ENCODE data around the gene CCDC175. TPM values are rescaled to one million over a fixed set of nuclear protein-coding genes. Genes with fewer than 3 reads are reported as not detected.

The CCDC175 gene
- total RNA-seq = not detected

DNA sequence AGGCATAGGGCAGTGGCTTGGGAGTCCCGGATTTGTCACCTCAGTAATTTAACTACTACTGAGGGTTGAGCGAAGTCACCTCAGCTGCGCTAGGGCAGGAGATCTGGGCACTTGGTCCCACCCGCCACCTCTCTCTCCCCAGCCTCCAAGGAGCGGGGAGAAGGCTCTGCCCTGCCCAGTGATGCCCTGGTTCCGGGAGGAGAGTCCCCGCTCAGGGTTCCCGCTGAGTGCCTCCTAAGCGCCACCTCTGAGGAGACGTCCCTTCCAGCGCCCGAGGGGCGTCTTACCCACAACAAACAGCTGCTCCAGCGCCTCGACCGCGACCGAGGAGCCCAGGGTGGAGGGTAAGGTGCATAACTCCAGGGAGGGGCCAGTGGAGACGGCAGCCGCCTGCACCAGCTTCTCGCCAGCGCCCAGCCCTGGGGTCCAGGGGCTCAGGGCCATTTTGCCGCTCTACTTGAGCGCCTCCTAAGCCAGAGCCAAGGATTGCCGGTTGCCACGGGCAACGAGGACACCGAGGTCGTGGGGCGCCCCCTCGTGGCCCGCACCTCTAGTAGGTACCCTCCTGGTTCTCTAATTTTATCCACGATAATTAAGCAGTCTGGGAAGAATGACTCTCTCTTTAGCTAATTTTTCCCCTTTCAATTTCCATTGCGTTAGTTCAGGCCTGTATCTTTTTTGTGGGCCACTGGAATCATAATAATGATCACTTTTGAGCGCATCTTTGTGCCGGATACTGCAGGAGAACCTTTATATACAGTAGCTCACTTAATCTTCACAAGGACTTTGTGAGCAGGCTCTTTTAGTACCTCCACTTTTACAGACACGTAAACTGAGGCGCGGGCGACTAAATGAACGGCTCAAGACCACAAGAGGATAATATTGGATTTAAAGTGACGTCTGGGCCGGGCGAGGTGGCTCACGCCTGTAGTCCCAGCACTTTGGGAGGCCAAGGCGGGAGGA lies at the start of gene CCDC175:
Gene CCDC175 (minus strand): TSS at position 481 of the 963 bp plus-strand sequence. CDS start 37 bp downstream, at position 444.
- DNase-seq (ENCODE audit: low spot score) (peak; percentile 79), ATAC-seq (peak; percentile 94 to 96)
- H3K27me3 Mint-ChIP-seq = peaks cover 3 to 20% of the 10 kb centered on the region in 2 donors
- no peak within 1 kb of the TSS for H3K27ac Mint-ChIP-seq
- no peaks in the 10 kb centered on the region for H3K36me3 Mint-ChIP-seq
- peak within 1 kb of the TSS; percentile 50 for H3K4me3 Mint-ChIP-seq
- H3K4me1 Mint-ChIP-seq (ENCODE audit: low read depth in 2 of 2) = peaks cover 6% of the 10 kb centered on the region in 2 donors
- no peaks in the 10 kb centered on the region for H3K9me3 Mint-ChIP-seq

DNA sequence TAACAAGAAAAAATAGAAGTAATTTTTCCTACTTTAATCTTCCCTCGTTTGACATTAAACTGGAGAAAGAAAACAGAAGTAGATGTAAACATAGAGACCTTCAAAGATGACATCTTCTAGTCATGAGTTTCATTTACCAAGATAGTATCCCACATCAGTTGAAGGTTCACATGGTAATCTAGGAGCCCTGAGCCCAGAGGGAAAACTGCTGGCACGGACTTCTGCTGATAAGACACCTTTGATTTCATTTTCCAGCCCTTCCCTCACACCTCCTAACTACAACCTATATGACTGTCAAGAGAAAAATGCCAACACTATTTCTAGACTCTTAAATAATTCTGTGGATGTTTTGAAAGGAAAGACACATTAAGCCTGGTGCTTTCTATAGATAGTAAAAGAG lies 46.0 kb upstream of the CCDC175 start:
- Mint-ChIP-seq H3K27ac (no peak overlapping the region), H3K36me3 (no peaks in the 10 kb centered on the region), H3K4me1 (ENCODE audit: low read depth in 2 of 2) (no peaks in the 10 kb centered on the region), H3K4me3 (no peak overlapping the region), H3K9me3 (no peaks in the 10 kb centered on the region), H3K27me3 (peaks cover 10 to 32% of the 10 kb centered on the region in 2 donors)
- DNase-seq (ENCODE audit: low spot score) (no peak), ATAC-seq (no peak)

DNA sequence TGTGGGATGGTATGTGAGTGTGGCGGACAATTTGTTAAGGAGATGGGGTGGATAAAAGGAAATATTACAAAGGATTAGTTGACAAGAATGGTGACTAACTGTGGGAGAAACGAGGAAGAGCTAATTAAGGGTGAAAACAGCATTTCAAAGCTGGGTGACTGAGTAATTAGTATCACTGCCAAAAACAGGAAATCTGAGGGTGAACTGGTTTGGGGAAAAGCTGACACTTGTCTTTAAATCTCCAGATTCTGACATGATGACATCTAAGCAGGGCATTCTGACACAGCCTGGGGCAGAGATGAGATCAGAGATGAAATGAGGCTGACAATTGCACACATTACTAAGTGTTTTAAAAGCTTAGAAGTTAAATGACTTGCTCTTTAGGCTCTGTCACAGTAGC lies 42.4 kb upstream of the CCDC175 start:
- Mint-ChIP-seq H3K36me3 (no peaks in the 10 kb centered on the region), H3K9me3 (no peaks in the 10 kb centered on the region), H3K27ac (no peak overlapping the region), H3K27me3 (peaks cover 7 to 25% of the 10 kb centered on the region in 2 donors), H3K4me3 (no peak overlapping the region), H3K4me1 (ENCODE audit: low read depth in 2 of 2) (no peaks in the 10 kb centered on the region)
- ATAC-seq (no peak), DNase-seq (ENCODE audit: low spot score) (no peak)

DNA sequence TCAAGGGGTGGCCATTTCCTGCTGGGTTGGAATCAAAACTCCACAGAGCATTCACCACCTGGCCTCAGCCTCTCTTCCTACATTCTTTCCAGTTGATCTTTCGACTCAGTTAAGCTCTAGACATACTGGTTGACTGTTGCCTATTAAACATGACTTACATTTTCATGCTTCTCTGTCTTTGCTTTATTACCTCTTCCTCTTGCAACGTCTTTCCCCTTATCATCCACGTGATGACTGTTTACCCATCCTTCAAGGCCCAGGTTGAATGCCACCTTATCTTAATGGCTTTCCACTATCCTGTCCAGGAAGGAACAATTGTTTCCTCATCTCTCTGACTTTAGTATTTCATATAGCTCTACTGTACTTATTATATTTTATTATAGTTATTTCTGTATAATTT lies 24.4 kb upstream of the CCDC175 start:
- H3K4me3 Mint-ChIP-seq = no peak overlapping the region
- H3K36me3 Mint-ChIP-seq = no peaks in the 10 kb centered on the region
- DNase-seq (ENCODE audit: low spot score) (no peak), ATAC-seq (no peak)
- no peaks in the 10 kb centered on the region for H3K9me3 Mint-ChIP-seq
- no peak overlapping the region for H3K27ac Mint-ChIP-seq
- H3K27me3 Mint-ChIP-seq = peaks cover 23 to 37% of the 10 kb centered on the region in 2 donors
- H3K4me1 Mint-ChIP-seq (ENCODE audit: low read depth in 2 of 2) = peaks cover 0 to 5% of the 10 kb centered on the region in 2 donors

DNA sequence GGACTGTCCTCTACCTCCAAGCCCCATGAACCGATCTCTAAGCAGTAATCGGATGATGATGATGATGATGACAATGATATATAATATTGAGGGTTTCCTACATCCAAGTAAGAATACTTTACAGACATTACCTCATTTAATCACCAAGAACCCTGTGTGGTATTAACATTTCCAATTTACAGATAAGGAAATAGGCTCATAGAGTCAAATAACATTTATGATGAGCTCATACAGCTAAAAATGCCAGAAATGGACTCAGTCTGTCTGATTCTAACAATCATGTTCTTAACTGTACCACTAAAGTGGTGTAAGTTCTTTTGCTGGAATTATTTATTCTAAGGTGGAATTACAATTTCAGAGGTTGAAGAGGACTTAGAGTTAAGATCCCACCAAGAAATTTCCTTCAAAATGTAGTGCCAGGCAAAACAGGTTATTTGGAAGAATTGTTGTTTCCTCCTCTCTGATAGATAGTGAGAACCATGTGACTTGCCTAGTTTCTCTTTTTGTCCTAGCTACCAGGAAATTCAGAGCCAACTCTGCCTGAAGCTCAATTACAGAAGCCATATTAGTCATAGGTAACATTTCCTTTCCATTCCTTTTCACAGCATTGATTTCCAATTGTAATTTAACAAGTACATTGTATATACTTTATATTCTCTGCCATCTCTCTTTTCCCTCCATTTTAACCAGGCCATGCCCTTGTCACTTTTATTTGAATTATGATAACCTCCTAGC lies 23.8 kb upstream of the CCDC175 start:
- Mint-ChIP-seq H3K36me3 (no peaks in the 10 kb centered on the region), H3K4me1 (ENCODE audit: low read depth in 2 of 2) (peaks cover 0 to 5% of the 10 kb centered on the region in 2 donors), H3K4me3 (no peak overlapping the region), H3K9me3 (no peaks in the 10 kb centered on the region), H3K27ac (no peak overlapping the region), H3K27me3 (peaks cover 23 to 42% of the 10 kb centered on the region in 2 donors)
- ATAC-seq (no peak), DNase-seq (ENCODE audit: low spot score) (no peak)

DNA sequence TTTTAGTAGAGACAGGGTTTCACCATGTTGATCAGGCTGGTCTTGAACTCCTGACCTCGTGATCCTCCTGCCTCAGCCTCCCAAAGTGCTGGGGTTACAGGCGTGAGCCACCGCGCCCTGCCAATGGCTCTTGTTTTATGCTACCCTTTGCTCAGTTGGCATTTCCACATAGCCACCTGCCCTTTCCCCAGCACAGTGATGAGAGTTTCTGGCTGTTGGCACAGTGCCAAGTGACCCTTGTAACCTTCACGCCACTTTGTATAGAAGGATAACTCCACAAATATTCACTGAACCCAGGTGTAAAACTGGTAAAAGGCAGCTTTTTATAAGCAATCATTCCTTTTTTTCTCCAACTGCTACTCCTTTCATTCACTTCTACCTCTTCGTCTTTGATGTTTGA lies 18.5 kb upstream of the CCDC175 start:
- Mint-ChIP-seq H3K36me3 (no peaks in the 10 kb centered on the region), H3K27ac (no peak overlapping the region), H3K27me3 (peaks cover 15 to 41% of the 10 kb centered on the region in 2 donors), H3K4me1 (ENCODE audit: low read depth in 2 of 2) (no peaks in the 10 kb centered on the region), H3K9me3 (peaks cover 2% of the 10 kb centered on the region), H3K4me3 (no peak overlapping the region)
- DNase-seq (ENCODE audit: low spot score) = no peak
- no peak for ATAC-seq

DNA sequence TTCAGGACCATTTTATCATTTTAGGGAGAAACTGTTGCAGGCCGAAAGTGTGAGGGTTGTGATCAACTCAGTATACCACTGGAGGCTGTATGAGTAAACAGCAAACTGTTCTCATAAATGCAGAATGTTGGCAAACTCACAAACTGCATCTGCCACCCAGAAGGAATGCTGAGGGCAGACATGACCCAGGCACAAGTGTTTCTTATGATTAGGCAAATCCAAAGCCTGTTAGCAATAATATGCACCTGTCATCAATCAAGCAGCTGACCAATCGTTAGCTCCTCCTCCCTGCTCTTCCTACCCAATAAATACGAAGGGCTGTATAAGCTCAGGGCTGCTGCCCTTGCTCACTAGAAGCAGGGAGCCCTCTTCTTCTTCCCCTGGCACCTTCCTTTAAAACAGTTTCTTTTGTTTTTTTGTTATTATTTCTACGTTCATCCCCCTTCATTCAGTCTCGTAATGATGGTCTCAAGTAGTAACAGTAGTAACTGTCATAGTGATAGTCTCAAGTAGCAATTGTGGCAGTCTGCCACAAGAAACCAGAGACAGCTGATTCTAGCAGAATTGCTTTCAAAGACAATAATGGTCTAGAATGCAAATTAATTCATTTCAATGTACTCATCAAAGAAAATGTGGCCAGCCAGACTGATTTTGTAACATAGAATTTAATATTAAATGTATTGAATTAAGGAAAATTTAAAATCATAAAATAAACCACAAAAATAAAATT lies 15.2 kb upstream of the CCDC175 start:
- DNase-seq (ENCODE audit: low spot score) (no peak), ATAC-seq (no peak)
- Mint-ChIP-seq H3K27ac (no peak overlapping the region), H3K4me3 (no peak overlapping the region), H3K27me3 (peaks cover 2 to 18% of the 10 kb centered on the region in 2 donors), H3K4me1 (ENCODE audit: low read depth in 2 of 2) (peaks cover 0 to 2% of the 10 kb centered on the region in 2 donors), H3K36me3 (no peaks in the 10 kb centered on the region), H3K9me3 (peaks cover 2% of the 10 kb centered on the region)

DNA sequence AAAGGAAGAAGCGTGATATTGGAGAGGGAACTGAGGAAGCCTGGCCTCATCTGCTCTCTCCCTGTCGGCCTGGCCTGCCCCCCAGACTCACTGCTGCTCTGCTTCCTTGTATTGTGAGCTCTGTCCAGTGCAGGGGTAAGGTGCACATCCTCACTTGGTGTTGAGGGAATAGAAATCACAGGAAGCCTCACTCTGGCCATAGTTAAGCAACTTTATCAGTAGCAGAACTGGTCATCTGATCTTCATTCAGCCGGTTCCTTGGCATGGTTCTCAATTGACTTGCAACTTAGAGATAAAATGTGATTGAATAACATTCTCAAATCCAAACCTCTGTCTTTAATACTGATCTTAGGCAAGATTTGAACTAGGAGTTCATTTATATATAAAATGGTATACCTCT lies 11.5 kb upstream of the CCDC175 start:
- Mint-ChIP-seq H3K9me3 (peaks cover 2% of the 10 kb centered on the region), H3K27ac (no peak overlapping the region), H3K4me1 (ENCODE audit: low read depth in 2 of 2) (peaks cover 10 to 18% of the 10 kb centered on the region in 2 donors), H3K27me3 (peaks cover 0 to 2% of the 10 kb centered on the region in 2 donors), H3K36me3 (no peaks in the 10 kb centered on the region), H3K4me3 (no peak overlapping the region)
- DNase-seq (ENCODE audit: low spot score) (no peak), ATAC-seq (no peak)

DNA sequence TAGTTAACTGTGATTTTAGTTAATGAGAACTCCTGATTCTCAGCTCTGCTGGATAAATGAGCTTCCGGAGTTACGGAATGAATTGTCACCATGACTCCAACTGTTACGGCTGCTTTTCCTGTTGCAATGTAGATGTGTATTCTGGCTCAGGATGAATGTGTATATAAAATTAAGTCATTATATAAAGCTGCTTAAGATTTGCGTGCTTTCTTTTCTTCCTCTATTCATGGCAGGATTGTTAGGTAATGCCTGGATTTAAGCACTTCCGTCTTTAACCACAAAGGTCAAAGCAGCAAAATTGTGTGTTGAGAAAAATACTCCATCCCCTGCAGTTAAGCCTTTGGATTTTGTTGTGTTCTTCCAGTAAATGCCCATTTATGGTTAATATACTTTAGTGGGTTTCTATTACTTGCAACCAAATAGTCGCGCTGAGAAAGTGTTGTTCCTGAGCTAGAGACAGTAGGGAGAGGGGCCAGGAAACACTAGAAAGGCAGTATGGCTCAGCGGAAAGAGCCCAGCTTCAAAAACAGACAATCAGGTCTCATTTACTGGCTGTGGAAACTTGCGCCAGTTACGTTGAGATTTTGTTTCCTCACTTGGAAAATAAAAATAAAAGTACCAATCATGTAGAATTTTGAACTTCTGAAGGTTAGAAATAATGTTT lies 9.4 kb upstream of the CCDC175 start:
- ATAC-seq (no peak), DNase-seq (ENCODE audit: low spot score) (no peak)
- Mint-ChIP-seq H3K4me3 (peak overlapping the region; percentile 69), H3K9me3 (no peaks in the 10 kb centered on the region), H3K36me3 (no peaks in the 10 kb centered on the region), H3K27me3 (peaks cover 0 to 2% of the 10 kb centered on the region in 2 donors), H3K27ac (peak overlapping the region in 1 of 2 donors; percentile 70), H3K4me1 (ENCODE audit: low read depth in 2 of 2) (peaks cover 10 to 18% of the 10 kb centered on the region in 2 donors)

DNA sequence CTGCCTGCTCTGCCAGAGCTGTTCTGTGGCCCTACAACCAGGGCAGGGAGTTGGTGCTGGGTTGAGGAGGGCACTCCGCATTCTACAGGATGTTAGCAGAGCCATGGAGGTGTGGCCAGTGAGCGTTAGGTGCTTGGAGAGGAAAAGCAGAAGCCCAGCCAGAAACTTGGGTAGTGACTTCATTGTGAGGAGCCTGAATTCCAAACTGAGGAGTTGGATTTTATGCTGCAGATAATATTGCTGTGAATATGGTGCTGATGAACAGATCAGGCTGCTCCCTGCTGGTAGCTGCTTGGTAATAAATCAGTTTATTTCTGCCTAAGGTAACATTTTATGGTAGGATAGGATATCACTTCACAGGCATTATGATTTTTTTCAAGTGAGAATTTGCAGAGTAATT lies 7.1 kb upstream of the CCDC175 start:
- peaks cover 10 to 18% of the 10 kb centered on the region in 2 donors for H3K4me1 Mint-ChIP-seq (ENCODE audit: low read depth in 2 of 2)
- DNase-seq (ENCODE audit: low spot score) (no peak), ATAC-seq (no peak)
- peaks cover 0 to 2% of the 10 kb centered on the region in 2 donors for H3K27me3 Mint-ChIP-seq
- no peak overlapping the region for H3K4me3 Mint-ChIP-seq
- no peaks in the 10 kb centered on the region for H3K36me3 Mint-ChIP-seq
- H3K9me3 Mint-ChIP-seq = no peaks in the 10 kb centered on the region
- no peak overlapping the region for H3K27ac Mint-ChIP-seq

DNA sequence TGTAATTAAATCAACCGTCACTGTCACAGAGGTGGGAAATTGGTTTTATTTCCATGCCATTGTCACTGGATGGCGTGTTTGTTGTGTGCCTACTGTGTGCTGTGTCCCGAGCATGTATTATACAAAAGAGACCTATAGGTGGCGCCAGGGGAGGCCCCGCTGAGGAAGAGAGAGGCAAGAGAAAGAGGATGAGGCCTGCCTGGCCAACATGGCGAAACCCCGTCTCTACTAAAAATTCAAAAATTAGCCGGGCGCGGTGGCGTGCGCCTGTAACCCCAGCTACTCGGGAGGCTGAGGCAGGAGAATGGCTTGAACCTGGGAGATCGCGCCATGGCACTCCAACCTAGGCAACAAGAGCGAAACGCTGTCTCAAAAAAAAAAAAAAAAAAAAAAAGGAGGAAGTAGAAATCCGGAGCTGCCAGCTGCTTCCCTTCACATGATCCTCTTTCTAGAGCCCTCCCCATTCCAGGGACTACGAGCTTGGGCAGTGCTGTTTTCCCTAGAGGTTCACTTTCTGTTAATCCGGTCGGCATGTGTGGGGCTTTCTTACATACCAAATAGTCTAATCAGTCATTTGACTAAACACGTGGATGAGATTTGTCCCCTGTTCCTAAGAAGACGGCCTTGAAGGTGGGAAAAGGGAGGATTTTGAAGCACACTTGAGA lies 6.4 kb upstream of the CCDC175 start:
- Mint-ChIP-seq H3K4me1 (ENCODE audit: low read depth in 2 of 2) (peaks cover 10 to 18% of the 10 kb centered on the region in 2 donors), H3K9me3 (no peaks in the 10 kb centered on the region), H3K36me3 (no peaks in the 10 kb centered on the region), H3K27me3 (peaks cover 0 to 2% of the 10 kb centered on the region in 2 donors), H3K27ac (no peak overlapping the region), H3K4me3 (no peak overlapping the region)
- no peak for DNase-seq (ENCODE audit: low spot score)
- no peak for ATAC-seq

DNA sequence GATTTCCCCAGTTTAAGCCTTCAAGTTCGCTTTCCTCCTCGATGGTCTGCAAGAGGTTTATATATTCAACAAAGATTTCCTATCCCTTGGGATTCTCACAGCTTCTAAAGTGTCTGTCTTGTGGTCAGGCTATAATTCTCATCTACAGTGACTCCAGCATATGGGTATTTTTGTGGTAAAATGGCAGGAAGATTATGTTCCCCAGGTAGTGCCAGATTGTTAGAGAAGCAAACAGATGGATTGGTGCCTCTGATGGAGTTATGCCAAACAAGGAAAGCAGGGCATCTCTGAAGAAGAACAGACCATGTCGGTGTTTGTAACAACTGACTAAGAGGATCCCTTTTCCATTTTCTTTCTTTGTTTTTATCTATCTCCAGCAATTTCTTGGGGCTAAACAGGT lies 5.5 kb upstream of the CCDC175 start:
- Mint-ChIP-seq H3K9me3 (no peaks in the 10 kb centered on the region), H3K4me1 (ENCODE audit: low read depth in 2 of 2) (peaks cover 10 to 18% of the 10 kb centered on the region in 2 donors), H3K27ac (no peak overlapping the region), H3K27me3 (peaks cover 0 to 2% of the 10 kb centered on the region in 2 donors), H3K36me3 (no peaks in the 10 kb centered on the region), H3K4me3 (no peak overlapping the region)
- ATAC-seq (no peak), DNase-seq (ENCODE audit: low spot score) (no peak)

DNA sequence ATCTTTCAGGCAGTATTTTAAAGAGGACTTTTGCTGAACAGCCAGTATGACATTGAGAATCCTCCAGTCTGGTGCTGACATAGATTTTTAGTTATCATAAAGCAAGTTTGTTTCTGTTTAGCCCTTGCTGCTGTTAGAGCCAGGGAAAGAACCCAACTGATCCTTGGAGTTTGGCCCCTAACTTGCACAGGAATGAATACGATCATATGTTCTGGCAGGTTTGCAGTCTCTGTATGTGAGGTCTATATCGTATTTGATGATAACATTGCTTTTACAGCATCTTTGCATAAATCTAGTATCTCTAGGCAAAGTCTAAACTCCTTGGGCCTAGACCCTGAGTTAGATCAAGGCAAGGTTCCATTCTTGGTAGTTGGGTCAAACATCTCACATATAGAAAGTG lies 4.3 kb upstream of the CCDC175 start:
- H3K27me3 Mint-ChIP-seq = peaks cover 3 to 7% of the 10 kb centered on the region in 2 donors
- DNase-seq (ENCODE audit: low spot score) = no peak
- H3K27ac Mint-ChIP-seq = no peak overlapping the region
- H3K4me3 Mint-ChIP-seq = no peak overlapping the region
- no peak for ATAC-seq
- H3K9me3 Mint-ChIP-seq = no peaks in the 10 kb centered on the region
- H3K36me3 Mint-ChIP-seq = no peaks in the 10 kb centered on the region
- H3K4me1 Mint-ChIP-seq (ENCODE audit: low read depth in 2 of 2) = peaks cover 13% of the 10 kb centered on the region in 2 donors

Measured in natural killer cell treated with Interleukin-12 subunit alpha and Interleukin-12 subunit beta and Interleukin-15 and Interleukin-18, amount 100 ng/mL, for 72 hours (primary cell).